Panc1 (cell line): ENCODE data around the gene OLFM3.

Source experiments
- POLR2AphosphoS5 ChIP-seq: IDR thresholded peaks from 2 replicates; pipeline ENCODE4 v1.6.1; 2012; ENCODE audit warnings: mild to moderate bottlenecking, low read depth, low read length, moderate library complexity
- REST ChIP-seq, 2 experiments: IDR thresholded peaks; 2 replicates each; pipeline ENCODE4 v1.6.1; 2011 to 2012; ENCODE audit warnings: low read depth in 2 of 2, control low read depth in 1 of 2, low read length in 1 of 2, mild to moderate bottlenecking in 1 of 2, moderate library complexity in 1 of 2; ENCODE audit not compliant: insufficient read depth in 1 of 2
- TF ChIP-seq, protein P1 (sequence below): fragments of 450-650 bp; IDR thresholded peaks from 2 replicates; pipeline ENCODE4 v1.5.1; 2017; ENCODE audit warnings: mild to moderate bottlenecking

DNA sequence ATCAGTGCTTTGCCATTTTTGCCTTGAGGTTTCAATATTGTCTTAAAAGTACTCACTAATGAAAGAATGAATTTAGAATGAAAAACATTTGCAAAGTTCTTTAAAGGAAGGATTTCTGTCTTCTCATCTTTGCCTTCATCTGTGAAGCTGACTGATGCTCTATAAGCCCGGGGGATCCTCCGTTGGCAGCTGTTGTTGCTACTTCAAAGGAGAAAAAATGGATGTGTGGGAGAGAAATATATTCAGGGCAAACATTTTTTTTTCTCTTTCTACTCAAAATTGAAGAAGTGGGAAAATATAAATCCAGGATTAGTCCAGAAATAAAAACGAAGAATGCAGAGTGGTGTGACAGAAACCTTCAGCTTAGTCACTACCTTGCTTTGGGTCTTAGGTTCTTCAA is 142.5 kb downstream of the OLFM3 start:
- TF ChIP-seq, protein P1, sequence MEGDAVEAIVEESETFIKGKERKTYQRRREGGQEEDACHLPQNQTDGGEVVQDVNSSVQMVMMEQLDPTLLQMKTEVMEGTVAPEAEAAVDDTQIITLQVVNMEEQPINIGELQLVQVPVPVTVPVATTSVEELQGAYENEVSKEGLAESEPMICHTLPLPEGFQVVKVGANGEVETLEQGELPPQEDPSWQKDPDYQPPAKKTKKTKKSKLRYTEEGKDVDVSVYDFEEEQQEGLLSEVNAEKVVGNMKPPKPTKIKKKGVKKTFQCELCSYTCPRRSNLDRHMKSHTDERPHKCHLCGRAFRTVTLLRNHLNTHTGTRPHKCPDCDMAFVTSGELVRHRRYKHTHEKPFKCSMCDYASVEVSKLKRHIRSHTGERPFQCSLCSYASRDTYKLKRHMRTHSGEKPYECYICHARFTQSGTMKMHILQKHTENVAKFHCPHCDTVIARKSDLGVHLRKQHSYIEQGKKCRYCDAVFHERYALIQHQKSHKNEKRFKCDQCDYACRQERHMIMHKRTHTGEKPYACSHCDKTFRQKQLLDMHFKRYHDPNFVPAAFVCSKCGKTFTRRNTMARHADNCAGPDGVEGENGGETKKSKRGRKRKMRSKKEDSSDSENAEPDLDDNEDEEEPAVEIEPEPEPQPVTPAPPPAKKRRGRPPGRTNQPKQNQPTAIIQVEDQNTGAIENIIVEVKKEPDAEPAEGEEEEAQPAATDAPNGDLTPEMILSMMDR: no peak
- TF ChIP-seq REST (IDR thresholded peaks at IDR 0.05; ENCODE audit: insufficient read depth in 1 of 2, low read depth in 2 of 2, low read length in 1 of 2) (no peak), POLR2AphosphoS5 (no peak)
